NCI-H2081 (cell line): ENCODE results near the gene BACH1.
"Not testable (repeated sequence)": the region's sequence is repeated elsewhere in the genome, so short reads cannot be mapped to it uniquely, and the experiment has no call there.

Source experiments
- DNase-seq, 2 experiments: peaks; one replicate each; lab custom pipeline; 2025; lab: John Stamatoyannopoulos, UW

BACH1 gene

GRCh38 chr21:29298348-29299045 lies at the start of gene BACH1:
Gene BACH1, plus strand, starts transcription at chr21:29298922. Its CDS starts 22,359 bp downstream, at chr21:29321281.
- peak; percentile 79 to 82 for DNase-seq

- not testable (repeated sequence) for DNase-seq
These were observed 49.4 kb upstream of the BACH1 start for GRCh38 chr21:29249289-29249688.

- DNase-seq, result no peak
These were observed 48.1 kb upstream of the BACH1 start for GRCh38 chr21:29250636-29251035.

- DNase-seq, result not testable (repeated sequence)
These were observed 44.9 kb upstream of the BACH1 start for GRCh38 chr21:29253861-29254260.

GRCh38 chr21:29254550-29254949 lies 44.2 kb upstream of the BACH1 start:
- no peak for DNase-seq

GRCh38 chr21:29256126-29256910 lies 42.4 kb upstream of the BACH1 start:
- DNase-seq, result peak; percentile 60 to 90

- DNase-seq, result no peak
These were observed 41.0 kb upstream of the BACH1 start for GRCh38 chr21:29257701-29258100.

GRCh38 chr21:29258626-29259338 lies 39.9 kb upstream of the BACH1 start:
- no peak for DNase-seq

GRCh38 chr21:29260461-29260860 lies 38.3 kb upstream of the BACH1 start:
- DNase-seq, result no peak

- no peak for DNase-seq
These were observed 36.9 kb upstream of the BACH1 start for GRCh38 chr21:29261555-29262540.

- DNase-seq, result no peak
These were observed 34.0 kb upstream of the BACH1 start for GRCh38 chr21:29264721-29265120.

GRCh38 chr21:29265690-29266479 lies 32.8 kb upstream of the BACH1 start:
- no peak for DNase-seq

- peak in 1 of 2 experiments; percentile 20 for DNase-seq
These were observed 31.1 kb upstream of the BACH1 start for GRCh38 chr21:29267666-29268065.

- DNase-seq, result no peak
These were observed 26.8 kb upstream of the BACH1 start for GRCh38 chr21:29271927-29272333.

GRCh38 chr21:29277442-29277841 lies 21.3 kb upstream of the BACH1 start:
- no peak for DNase-seq

GRCh38 chr21:29279558-29279957 lies 19.2 kb upstream of the BACH1 start:
- no peak for DNase-seq

- not testable (repeated sequence) for DNase-seq
These were observed 16.9 kb upstream of the BACH1 start for GRCh38 chr21:29281801-29282200.

GRCh38 chr21:29287383-29287782 lies 11.3 kb upstream of the BACH1 start:
- no peak for DNase-seq

- DNase-seq, result no peak
These were observed 10.5 kb upstream of the BACH1 start for GRCh38 chr21:29288239-29288638.

GRCh38 chr21:29289317-29289716 lies 9.4 kb upstream of the BACH1 start:
- no peak for DNase-seq

- no peak for DNase-seq
These were observed 8.5 kb upstream of the BACH1 start for GRCh38 chr21:29290240-29290639.
